Peyer's patch (tissue), 4 donors: Measurements from ENCODE around the gene TMEM237. TPM values are rescaled to one million over a fixed set of nuclear protein-coding genes. Genes with fewer than 3 reads are reported as not detected.

ENCODE experiments used
- DNase-seq, 3 donors: peaks; one replicate each; pipeline ENCODE4 v3.0.0-alpha.2; 2017 to 2019
- H3K27ac ChIP-seq, 4 donors: fragments of 200-600 bp; sonication (generic); one replicate each; pipeline ENCODE4 v1.5.1; 2016 to 2019
- H3K27me3 ChIP-seq, 2 donors: fragments of 200-600 bp; sonication (generic); one replicate each; pipeline ENCODE4 v1.5.1; 2019
- H3K36me3 ChIP-seq, 3 donors: fragments of 200-600 bp; sonication (generic); one replicate each; pipeline ENCODE4 v1.5.1; 2016 to 2019
- H3K4me1 ChIP-seq, 4 donors: fragments of 200-600 bp; sonication (generic); one replicate each; pipeline ENCODE4 v1.5.1; 2016 to 2019
- H3K4me3 ChIP-seq, 4 donors: fragments of 200-600 bp; sonication (generic); 1 replicate in 3 of 4; 2 replicates in 1 of 4; pipeline ENCODE4 v1.5.1; 2016 to 2019; ENCODE audit warnings: mild to moderate bottlenecking in 1 of 4
- H3K9me3 ChIP-seq, 4 donors: fragments of 200-600 bp; sonication (generic); one replicate each; pipeline ENCODE4 v1.5.1; 2016 to 2019; ENCODE audit warnings: mild to moderate bottlenecking in 1 of 4
- POLR2A ChIP-seq, 2 donors: fragments of 450-650 bp; IDR thresholded peaks; one replicate each; pipeline ENCODE4 v1.5.1; 2017; ENCODE audit warnings: antibody characterized with exemption in 2 of 2, mild to moderate bottlenecking in 2 of 2, moderate library complexity in 2 of 2
- total RNA-seq, 4 donors: library from RNA; depleted of rRNA; stranded (reverse); fragments of >200 nt; gene quantifications; one replicate each; pipeline ENCODE4 v1.1.0, GENCODE V29; 2016
- TF ChIP-seq, protein P1 (sequence below), 6 experiments: fragments of 450-650 bp in 4 of 6; fragments of 200-600 bp in 2 of 6; sonication (generic) in 1 of 6; IDR thresholded peaks; one replicate each; pipeline ENCODE4 v1.5.1; 2017 to 2019; ENCODE audit warnings: antibody characterized with exemption in 6 of 6, mild to moderate bottlenecking in 3 of 6, moderate library complexity in 1 of 6

Gene TMEM237, protein sequence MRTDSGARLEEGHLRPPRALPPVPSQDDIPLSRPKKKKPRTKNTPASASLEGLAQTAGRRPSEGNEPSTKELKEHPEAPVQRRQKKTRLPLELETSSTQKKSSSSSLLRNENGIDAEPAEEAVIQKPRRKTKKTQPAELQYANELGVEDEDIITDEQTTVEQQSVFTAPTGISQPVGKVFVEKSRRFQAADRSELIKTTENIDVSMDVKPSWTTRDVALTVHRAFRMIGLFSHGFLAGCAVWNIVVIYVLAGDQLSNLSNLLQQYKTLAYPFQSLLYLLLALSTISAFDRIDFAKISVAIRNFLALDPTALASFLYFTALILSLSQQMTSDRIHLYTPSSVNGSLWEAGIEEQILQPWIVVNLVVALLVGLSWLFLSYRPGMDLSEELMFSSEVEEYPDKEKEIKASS
- 10 to 100 TPM in 1 of 4 donors, 1 to 10 TPM in 3; 2.7 to 13.2 (median 6.0) TPM for total RNA-seq

DNA sequence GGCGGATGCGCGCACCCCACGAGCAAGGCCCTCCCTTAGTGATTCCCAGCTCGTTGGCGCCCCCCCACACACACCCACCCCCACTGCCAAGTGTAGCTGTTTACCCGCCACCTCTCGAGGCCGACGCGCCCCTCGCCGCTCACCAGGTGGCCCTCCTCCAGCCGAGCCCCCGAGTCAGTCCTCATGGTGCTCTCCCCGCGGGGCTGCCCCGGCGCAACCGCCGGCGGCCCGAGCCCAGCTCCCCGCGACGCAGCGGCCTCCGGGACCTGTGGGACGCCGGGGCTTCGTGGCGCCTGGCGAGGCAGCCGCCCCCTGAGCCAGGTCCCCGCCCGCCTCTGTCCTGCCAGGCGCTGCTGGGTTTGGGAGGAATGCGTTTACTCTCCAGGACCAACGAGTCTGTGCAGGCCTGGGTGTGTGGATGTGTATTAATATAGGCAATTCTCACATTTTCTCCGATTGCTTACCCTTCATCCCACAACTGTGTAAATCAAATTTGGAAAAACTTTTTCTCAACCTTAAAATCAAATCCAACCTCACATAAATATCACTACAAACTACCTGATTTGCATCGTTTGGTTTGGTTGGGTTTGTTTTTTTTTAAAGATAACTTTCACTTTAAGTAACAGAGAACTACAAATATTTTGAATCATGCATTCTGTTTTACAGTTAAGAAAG, at the start of gene TMEM237:
TSS of gene TMEM237 (minus strand) at position 288 of the 675 bp plus-strand sequence. CDS start at position 185, 103 bp downstream.
- peaks cover 0 to 4% (median 0%) of the 10 kb centered on the region in 4 donors for H3K4me1 ChIP-seq
- DNase-seq: peak in 2 of 3 donors; percentile 66 to 73
- H3K9me3 ChIP-seq: no peaks in the 10 kb centered on the region
- H3K27me3 ChIP-seq: no peaks in the 10 kb centered on the region
- H3K4me3 ChIP-seq: peak within 1 kb of the TSS; percentile 71 to 91 (median 82)
- H3K27ac ChIP-seq: peak within 1 kb of the TSS; percentile 80 to 83 (median 81)
- H3K36me3 ChIP-seq: no peaks in the 10 kb centered on the region
- no peak for TF ChIP-seq POLR2A (IDR thresholded peaks at IDR 0.05)
- TF ChIP-seq, protein P1, sequence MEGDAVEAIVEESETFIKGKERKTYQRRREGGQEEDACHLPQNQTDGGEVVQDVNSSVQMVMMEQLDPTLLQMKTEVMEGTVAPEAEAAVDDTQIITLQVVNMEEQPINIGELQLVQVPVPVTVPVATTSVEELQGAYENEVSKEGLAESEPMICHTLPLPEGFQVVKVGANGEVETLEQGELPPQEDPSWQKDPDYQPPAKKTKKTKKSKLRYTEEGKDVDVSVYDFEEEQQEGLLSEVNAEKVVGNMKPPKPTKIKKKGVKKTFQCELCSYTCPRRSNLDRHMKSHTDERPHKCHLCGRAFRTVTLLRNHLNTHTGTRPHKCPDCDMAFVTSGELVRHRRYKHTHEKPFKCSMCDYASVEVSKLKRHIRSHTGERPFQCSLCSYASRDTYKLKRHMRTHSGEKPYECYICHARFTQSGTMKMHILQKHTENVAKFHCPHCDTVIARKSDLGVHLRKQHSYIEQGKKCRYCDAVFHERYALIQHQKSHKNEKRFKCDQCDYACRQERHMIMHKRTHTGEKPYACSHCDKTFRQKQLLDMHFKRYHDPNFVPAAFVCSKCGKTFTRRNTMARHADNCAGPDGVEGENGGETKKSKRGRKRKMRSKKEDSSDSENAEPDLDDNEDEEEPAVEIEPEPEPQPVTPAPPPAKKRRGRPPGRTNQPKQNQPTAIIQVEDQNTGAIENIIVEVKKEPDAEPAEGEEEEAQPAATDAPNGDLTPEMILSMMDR (IDR thresholded peaks at IDR 0.05): no peak

DNA sequence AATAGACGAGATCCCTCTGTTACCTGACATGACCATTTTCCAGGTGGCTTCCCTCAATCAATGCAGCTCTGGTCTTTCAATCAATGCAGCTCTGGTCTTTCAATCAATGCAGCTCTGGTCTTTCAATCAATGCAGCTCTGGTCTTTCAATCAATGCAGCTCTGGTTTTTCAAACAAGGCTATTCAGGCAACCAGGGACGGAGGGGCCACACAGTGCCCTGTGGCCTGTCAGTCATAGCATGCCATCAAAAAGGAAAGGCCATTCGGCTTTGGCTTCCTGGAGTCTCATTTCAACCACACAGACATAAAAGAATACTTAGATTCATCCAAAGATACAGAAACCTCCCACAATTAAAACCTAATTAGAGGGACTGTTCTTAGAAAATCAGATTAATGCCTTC, 41.9 kb upstream of the TMEM237 start:
- no peak for DNase-seq
- H3K4me3 ChIP-seq: no peak overlapping the region
- TF ChIP-seq, protein P1 (IDR thresholded peaks at IDR 0.05): no peak
- no peak for TF ChIP-seq POLR2A (IDR thresholded peaks at IDR 0.05)
- H3K36me3 ChIP-seq: no peaks in the 10 kb centered on the region
- H3K4me1 ChIP-seq: no peaks in the 10 kb centered on the region
- no peaks in the 10 kb centered on the region for H3K27me3 ChIP-seq
- H3K9me3 ChIP-seq: no peaks in the 10 kb centered on the region
- H3K27ac ChIP-seq: no peak overlapping the region

DNA sequence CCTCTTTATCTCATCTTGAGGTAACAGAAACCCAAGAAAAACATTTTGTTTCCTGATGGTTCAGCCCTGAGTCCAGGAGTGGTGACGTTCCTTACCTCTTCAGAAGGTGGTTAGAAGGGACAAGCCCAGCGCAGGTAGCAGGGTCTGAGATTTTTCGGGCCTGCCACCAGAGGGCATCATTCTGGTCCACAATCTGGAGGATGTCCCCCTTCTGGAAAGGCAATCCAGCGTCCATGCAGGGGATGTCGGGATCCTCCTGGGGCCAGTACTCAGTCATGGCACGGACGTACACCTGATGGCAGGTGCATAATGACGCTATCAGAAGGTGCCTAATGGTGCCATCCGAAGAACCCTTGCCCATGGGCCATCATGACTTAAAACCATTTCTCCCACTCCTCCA, 37.4 kb upstream of the TMEM237 start:
- no peak overlapping the region for H3K4me3 ChIP-seq
- TF ChIP-seq, protein P1 (IDR thresholded peaks at IDR 0.05): no peak
- no peak for TF ChIP-seq POLR2A (IDR thresholded peaks at IDR 0.05)
- H3K36me3 ChIP-seq: no peaks in the 10 kb centered on the region
- no peaks in the 10 kb centered on the region for H3K27me3 ChIP-seq
- DNase-seq: no peak
- H3K27ac ChIP-seq: no peak overlapping the region
- no peaks in the 10 kb centered on the region for H3K9me3 ChIP-seq
- no peaks in the 10 kb centered on the region for H3K4me1 ChIP-seq

DNA sequence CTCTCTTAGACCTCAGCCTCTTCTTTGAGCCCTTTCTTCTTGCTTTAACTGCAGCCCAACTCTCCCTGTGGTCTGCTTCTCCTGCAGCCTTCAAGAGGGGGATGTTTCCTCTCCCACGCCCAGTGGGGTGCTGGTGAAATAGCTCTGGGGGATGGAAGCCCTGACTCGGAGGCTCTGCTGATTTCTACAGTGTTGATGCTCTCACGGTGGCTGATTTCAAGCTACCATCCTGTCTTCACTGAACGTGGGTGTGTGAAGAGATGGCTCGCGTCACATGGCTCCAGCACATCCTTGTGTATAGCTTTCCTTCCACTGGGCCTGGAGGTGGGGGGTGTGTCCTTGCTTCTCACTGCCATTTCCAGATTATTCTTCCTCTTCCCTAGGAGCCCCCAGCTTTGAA, 35.1 kb upstream of the TMEM237 start:
- no peaks in the 10 kb centered on the region for H3K9me3 ChIP-seq
- no peak overlapping the region for H3K27ac ChIP-seq
- no peaks in the 10 kb centered on the region for H3K36me3 ChIP-seq
- no peak for TF ChIP-seq POLR2A (IDR thresholded peaks at IDR 0.05)
- TF ChIP-seq, protein P1 (IDR thresholded peaks at IDR 0.05): no peak
- DNase-seq: no peak
- no peaks in the 10 kb centered on the region for H3K4me1 ChIP-seq
- H3K27me3 ChIP-seq: no peaks in the 10 kb centered on the region
- H3K4me3 ChIP-seq: no peak overlapping the region

DNA sequence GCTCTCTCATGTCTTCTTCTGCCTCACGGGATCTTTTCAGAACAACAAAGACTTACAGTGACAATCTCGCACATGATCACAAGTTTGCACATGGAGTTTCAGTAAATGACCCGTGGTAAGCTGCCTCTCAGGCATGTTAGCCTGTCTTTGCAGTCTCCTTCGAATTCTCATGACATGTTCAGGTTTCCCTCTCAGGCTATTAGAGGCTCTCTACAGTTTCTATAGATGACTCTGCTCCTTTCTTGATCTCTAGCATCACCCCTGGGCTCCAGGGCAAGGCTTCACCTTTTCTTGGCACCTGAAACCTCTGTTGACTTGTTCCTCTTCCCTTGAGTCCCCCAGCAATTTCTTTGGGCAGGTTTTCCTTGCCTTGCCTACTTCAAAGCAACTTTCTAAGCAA, 32.2 kb upstream of the TMEM237 start:
- Histone ChIP-seq H3K9me3 (no peaks in the 10 kb centered on the region), H3K4me3 (no peak overlapping the region), H3K27me3 (no peaks in the 10 kb centered on the region), H3K4me1 (no peaks in the 10 kb centered on the region), H3K27ac (no peak overlapping the region), H3K36me3 (no peaks in the 10 kb centered on the region)
- no peak for DNase-seq
- TF ChIP-seq, protein P1 (IDR thresholded peaks at IDR 0.05): no peak
- TF ChIP-seq POLR2A (IDR thresholded peaks at IDR 0.05): no peak
